H1 (cell line): ENCODE data around the gene ASTN2. TPM values are rescaled to one million over a fixed set of nuclear protein-coding genes. Genes with fewer than 3 reads are reported as not detected.

Experiments used
- CTCF ChIA-PET: fragments of 300-600 bp; sonication (Branson Sonifier 250); formaldehyde crosslinking; loops from one replicate; lab custom pipeline; 2021; ENCODE audit not compliant: partially characterized antibody; lab: Charles Lee
- POLR2A ChIA-PET: fragments of 300-600 bp; sonication (Branson Sonifier 250); formaldehyde crosslinking; loops from one replicate; lab custom pipeline; 2021; ENCODE audit warnings: inconsistent platforms; ENCODE audit not compliant: partially characterized antibody; lab: Charles Lee
- DNase-seq, 2 experiments: peaks; one replicate each; pipeline versions ENCODE4 v3.0.0 to v3.0.0-alpha.2; 2010 to 2022; ENCODE audit warnings: low spot score in 2 of 2, low read depth in 1 of 2, mixed read lengths in 1 of 2
- FAIRE-seq: peaks from 2 replicates; lab custom pipeline; 2011; peaks lifted over from hg19 to GRCh38; lab: Jason Lieb, UNC
- H2AFZ ChIP-seq: 2 replicates; pipeline ENCODE4 v1.8.1; 2012; ENCODE audit warnings: low read length, inconsistent platforms
- H2AK5ac ChIP-seq: 2 replicates; pipeline ENCODE4 v1.6.1; 2013; ENCODE audit warnings: low read depth, low read length
- H2BK120ac ChIP-seq: replicated peaks from 2 replicates; pipeline ENCODE3; 2013; ENCODE audit warnings: low read depth, low read length, inconsistent platforms
- H2BK12ac ChIP-seq: 2 replicates; pipeline ENCODE4 v1.6.1; 2013; ENCODE audit warnings: low read depth, low read length
- H2BK15ac ChIP-seq: 2 replicates; pipeline ENCODE4 v1.6.1; 2013; ENCODE audit warnings: low read length
- H2BK20ac ChIP-seq: 2 replicates; pipeline ENCODE4 v1.6.1; 2013; ENCODE audit warnings: low read length
- H2BK5ac ChIP-seq: 2 replicates; pipeline ENCODE4 v1.6.1; 2013; ENCODE audit warnings: low read depth, low read length
- H3K14ac ChIP-seq: 2 replicates; pipeline ENCODE4 v1.6.1; 2013; ENCODE audit warnings: inconsistent platforms; ENCODE audit not compliant: insufficient read length
- H3K18ac ChIP-seq: 2 replicates; pipeline ENCODE4 v1.6.1; 2013; ENCODE audit warnings: low read length; ENCODE audit errors: extremely low read depth
- H3K23ac ChIP-seq: 2 replicates; pipeline ENCODE4 v1.6.1; 2013; ENCODE audit warnings: inconsistent platforms; ENCODE audit not compliant: insufficient read length
- H3K23me2 ChIP-seq: 2 replicates; pipeline ENCODE4 v1.6.1; 2013; ENCODE audit warnings: low read depth, low read length
- H3K27ac ChIP-seq: 2 replicates; pipeline ENCODE4 v1.6.1; 2011; ENCODE audit warnings: low read depth, low read length, inconsistent platforms
- H3K27me3 ChIP-seq, 4 experiments: replicated peaks in 1 of 4; 1 replicate in 1 of 4; 2 replicates in 3 of 4; pipeline versions ENCODE4 v1.6.1 to v1.8.1; 2011 to 2013; ENCODE audit warnings: low read length in 3 of 4, mild to moderate bottlenecking in 3 of 4, inconsistent platforms in 2 of 4, mixed read lengths in 2 of 4, moderate library complexity in 1 of 4; ENCODE audit not compliant: control insufficient read depth in 3 of 4, insufficient read depth in 3 of 4; ENCODE audit errors: extremely low read depth in 1 of 4
- H3K36me3 ChIP-seq, 4 experiments: 2 replicates each; pipeline versions ENCODE4 v1.6.1 to v1.8.1; 2011 to 2013; ENCODE audit warnings: mild to moderate bottlenecking in 4 of 4, low read length in 3 of 4, moderate library complexity in 2 of 4, control low read depth in 1 of 4, inconsistent platforms in 1 of 4; ENCODE audit not compliant: insufficient read depth in 4 of 4, control insufficient read depth in 2 of 4
- H3K4ac ChIP-seq: replicated peaks from 2 replicates; pipeline ENCODE3; 2013; ENCODE audit warnings: low read length, low read depth, mixed read lengths, inconsistent platforms; ENCODE audit not compliant: insufficient read length
- H3K4me1 ChIP-seq, 4 experiments: replicated peaks in 1 of 4; 1 replicate in 1 of 4; 2 replicates in 3 of 4; pipeline versions ENCODE4 v1.6.1 to v1.8.1; 2011 to 2013; ENCODE audit warnings: low read length in 3 of 4, inconsistent platforms in 2 of 4, mixed read lengths in 1 of 4; ENCODE audit not compliant: insufficient read depth in 4 of 4, control insufficient read depth in 3 of 4
- H3K4me2 ChIP-seq, 2 experiments: 2 replicates each; pipeline versions ENCODE4 v1.6.1 to v1.8.1; 2011 to 2013; ENCODE audit warnings: low read depth in 2 of 2, low read length in 2 of 2, control low read depth in 1 of 2, inconsistent platforms in 1 of 2, mild to moderate bottlenecking in 1 of 2; ENCODE audit not compliant: insufficient read depth in 1 of 2
- H3K4me3 ChIP-seq, 4 experiments: fragments of 200-600, 300-600 bp in 1 of 4; sonication (generic), shearing (Covaris generic), sonication (Bioruptor Twin) in 1 of 4; 2 replicates each; pipeline versions ENCODE4 v1.5.1 to v1.8.1; 2011 to 2016; ENCODE audit warnings: low read length in 4 of 4, low read depth in 3 of 4, control low read depth in 2 of 4, inconsistent platforms in 2 of 4, mild to moderate bottlenecking in 2 of 4, mixed read lengths in 1 of 4, moderate library complexity in 1 of 4; ENCODE audit not compliant: insufficient read depth in 2 of 4; ENCODE audit errors: extremely low read depth in 1 of 4
- H3K56ac ChIP-seq: replicated peaks from 2 replicates; pipeline ENCODE3; 2013; ENCODE audit warnings: low read depth, mild to moderate bottlenecking, mixed read lengths, low read length, inconsistent platforms; ENCODE audit not compliant: insufficient read length
- H3K79me1 ChIP-seq: 2 replicates; pipeline ENCODE4 v1.6.1; 2013; ENCODE audit warnings: low read depth, low read length, control low read depth
- H3K79me2 ChIP-seq, 2 experiments: 2 replicates each; pipeline versions ENCODE4 v1.6.1 to v1.8.1; 2012 to 2013; ENCODE audit warnings: low read length in 2 of 2, mild to moderate bottlenecking in 2 of 2, inconsistent platforms in 1 of 2; ENCODE audit not compliant: insufficient read depth in 2 of 2, control insufficient read depth in 1 of 2
- H3K9ac ChIP-seq, 4 experiments: replicated peaks in 1 of 4; 1 replicate in 1 of 4; 2 replicates in 3 of 4; pipeline versions ENCODE4 v1.6.1 to v1.8.1; 2011 to 2013; ENCODE audit warnings: low read depth in 3 of 4, low read length in 3 of 4, control low read depth in 2 of 4, mild to moderate bottlenecking in 2 of 4, moderate library complexity in 2 of 4, inconsistent platforms in 1 of 4; ENCODE audit errors: extremely low read depth in 1 of 4
- H3K9me3 ChIP-seq, 2 experiments: 2 replicates each; pipeline versions ENCODE4 v1.6.1 to v1.8.1; 2012 to 2013; ENCODE audit warnings: mild to moderate bottlenecking in 2 of 2, moderate library complexity in 2 of 2, control low read depth in 1 of 2, inconsistent platforms in 1 of 2, low read depth in 1 of 2, low read length in 1 of 2, mixed read lengths in 1 of 2; ENCODE audit not compliant: insufficient read depth in 2 of 2
- H4K20me1 ChIP-seq, 2 experiments: replicated peaks in 1 of 2; 2 replicates each; pipeline versions ENCODE3 to v1.8.1; 2011 to 2013; ENCODE audit warnings: inconsistent platforms in 2 of 2, low read length in 2 of 2, mild to moderate bottlenecking in 1 of 2; ENCODE audit not compliant: insufficient read depth in 2 of 2, control insufficient read depth in 1 of 2
- H4K5ac ChIP-seq: 2 replicates; pipeline ENCODE4 v1.6.1; 2013; ENCODE audit warnings: low read length, low read depth, mixed read lengths, inconsistent platforms; ENCODE audit not compliant: insufficient read length
- H4K8ac ChIP-seq: 2 replicates; pipeline ENCODE4 v1.8.0; 2013; ENCODE audit warnings: mild to moderate bottlenecking, moderate library complexity, low read length, inconsistent platforms; ENCODE audit not compliant: insufficient read depth; ENCODE audit errors: extremely low read depth
- H4K91ac ChIP-seq: replicated peaks from 2 replicates; pipeline ENCODE3; 2013; ENCODE audit warnings: low read length, mixed read lengths, inconsistent platforms; ENCODE audit not compliant: insufficient read length
- ATF3 ChIP-seq: IDR thresholded peaks from 2 replicates; pipeline ENCODE4 v1.6.1; 2011; ENCODE audit warnings: low read depth, mild to moderate bottlenecking, low read length; ENCODE audit not compliant: insufficient read depth
- CBX5 ChIP-seq: fragments of 300-800, 300-1000 bp; sonication (generic); IDR thresholded peaks from 2 replicates; pipeline ENCODE4 v1.7.1; 2016; ENCODE audit warnings: antibody characterized with exemption, low read length, low read depth
- EZH2 ChIP-seq: fragments of 200-600 bp; sonication (generic); IDR thresholded peaks from 2 replicates; pipeline ENCODE4 v1.7.1; 2012; ENCODE audit warnings: low read depth, mild to moderate bottlenecking, moderate library complexity, low read length, inconsistent platforms; ENCODE audit not compliant: severe bottlenecking
- GTF2F1 ChIP-seq: IDR thresholded peaks from 2 replicates; pipeline ENCODE4 v1.6.1; 2012; ENCODE audit warnings: low read depth, low read length, improper control_type of control experiment, borderline replicate concordance
- HDAC6 ChIP-seq: IDR thresholded peaks from one replicate; pipeline ENCODE4 v1.7.1; 2012; ENCODE audit warnings: low read depth, mild to moderate bottlenecking, inconsistent platforms, low read length, moderate library complexity
- KDM4A ChIP-seq: IDR thresholded peaks from one replicate; pipeline ENCODE4 v1.7.1; 2012; ENCODE audit warnings: low read depth, mild to moderate bottlenecking, moderate library complexity, low read length, inconsistent platforms; ENCODE audit not compliant: severe bottlenecking
- MAFK ChIP-seq: IDR thresholded peaks from 2 replicates; pipeline ENCODE4 v1.6.1; 2012; ENCODE audit warnings: low read depth, mild to moderate bottlenecking, improper control_type of control experiment, low read length
- NRF1 ChIP-seq: IDR thresholded peaks from 2 replicates; pipeline ENCODE4 v1.6.1; 2011; ENCODE audit warnings: mild to moderate bottlenecking, low read depth, low read length, improper control_type of control experiment
- PHF8 ChIP-seq: fragments of 200-600 bp; sonication (generic); conservative IDR thresholded peaks from 2 replicates; pipeline ENCODE4 v1.7.1; 2012; ENCODE audit warnings: low read depth, mild to moderate bottlenecking, inconsistent platforms, low read length, moderate library complexity
- RNF2 ChIP-seq: fragments of 200-900, 300-1000 bp; sonication (generic); IDR thresholded peaks from 2 replicates; pipeline ENCODE4 v1.7.1; 2016; ENCODE audit warnings: borderline replicate concordance, low read depth, mild to moderate bottlenecking, antibody characterized with exemption, low read length; ENCODE audit not compliant: poor library complexity, severe bottlenecking; ENCODE audit errors: missing control alignments
- SIN3A ChIP-seq, 2 experiments: IDR thresholded peaks in 1 of 2; conservative IDR thresholded peaks in 1 of 2; 2 replicates each; pipeline ENCODE4 v1.6.1; 2011 to 2012; ENCODE audit warnings: low read length in 2 of 2, improper control_type of control experiment in 1 of 2, low read depth in 1 of 2, mild to moderate bottlenecking in 1 of 2
- SP4 ChIP-seq: IDR thresholded peaks from 2 replicates; pipeline ENCODE4 v1.6.1; 2012; ENCODE audit warnings: low read length, inconsistent platforms
- TAF1 ChIP-seq: IDR thresholded peaks from 2 replicates; pipeline ENCODE4 v1.6.1; 2011; ENCODE audit warnings: mild to moderate bottlenecking, low read depth, low read length
- WGBS, 2 experiments: shearing (Covaris generic) in 1 of 2; methylation state at CpG; one replicate each; pipeline versions ENCODE4 v1.1.6 to v1.1.7; 2013 to 2015; ENCODE audit warnings: low lambda C conversion rate in 2 of 2, mixed read lengths in 2 of 2, inconsistent platforms in 1 of 2, low coverage in 1 of 2, missing lambda C conversion rate in 1 of 2; ENCODE audit not compliant: insufficient replicate concordance in 2 of 2, insufficient coverage in 1 of 2, insufficient read length in 1 of 2; ENCODE audit errors: extremely low coverage in 1 of 2, missing lambda C conversion rate in 1 of 2; 5-methylcytosine and 5-hydroxymethylcytosine counted together
- polyA plus RNA-seq, 7 experiments: library from polyadenylated mRNA; depleted of rRNA in 3 of 7; stranded (reverse) in 5 of 7; unstranded in 2 of 7; fragments of >200 nt in 5 of 7; fragments of 200-250 nt in 2 of 7; gene quantifications; 1 replicate in 5 of 7; 2 replicates in 1 of 7; 4 replicates in 1 of 7; pipeline versions ENCODE4 v1.2.1 to v1.2.3, GENCODE V29; 2011 to 2013; ENCODE audit warnings: missing spikeins in 2 of 7, mixed read lengths in 2 of 7
- total RNA-seq: library from RNA; stranded (reverse); fragmentation: NEBNext Ultra II Directional; extraction: Animal tissue kit (Norgen Biotek cat#: 25700); gene quantifications from 2 replicates; pipeline ENCODE4 v1.2.1, GENCODE V29; 2021

The ASTN2 gene
- total and polyA plus RNA-seq, 2 of the 8 experiments (the other 6 are each of a cell fraction or from before 2014, with no cell fraction given), result 8.2 to 13.7 TPM

DNA sequence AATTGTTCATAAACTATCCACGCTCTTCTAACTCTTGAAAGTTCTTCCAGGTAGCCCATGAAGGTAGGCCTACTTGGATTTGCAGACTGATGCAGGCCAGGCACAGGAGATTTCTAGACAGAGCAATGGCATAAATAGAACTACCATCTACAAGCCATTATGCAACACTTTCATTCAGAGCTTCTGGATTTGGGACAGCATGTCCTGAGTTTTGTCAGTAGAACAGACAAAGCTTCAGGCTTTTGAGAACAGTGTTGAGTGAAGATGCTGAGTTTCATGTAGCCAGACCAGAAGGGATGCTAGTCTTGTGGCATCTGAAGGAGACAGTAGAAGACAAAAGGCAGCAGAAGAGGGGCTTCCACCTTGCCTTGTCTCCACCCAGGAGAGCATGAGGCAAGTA lies 531.2 kb downstream of the ASTN2 start:
- H2AFZ ChIP-seq, result no peak overlapping the region
- no peak overlapping the region for H3K9ac ChIP-seq
- H3K18ac ChIP-seq, result no peak overlapping the region
- H3K4me2 ChIP-seq, result no peak overlapping the region
- no peak overlapping the region for H3K4ac ChIP-seq
- H2BK12ac ChIP-seq, result no peak overlapping the region
- H2AK5ac ChIP-seq, result no peak overlapping the region
- H3K79me1 ChIP-seq, result no peaks in the 10 kb centered on the region
- no peak overlapping the region for H2BK120ac ChIP-seq
- H4K8ac ChIP-seq, result no peak overlapping the region
- H2BK15ac ChIP-seq, result no peak overlapping the region
- no peaks in the 10 kb centered on the region for H4K20me1 ChIP-seq
- H4K5ac ChIP-seq, result no peak overlapping the region
- no peak overlapping the region for H4K91ac ChIP-seq
- DNase-seq, result no peak
- no peaks in the 10 kb centered on the region for H3K4me1 ChIP-seq
- H3K27ac ChIP-seq, result no peak overlapping the region
- POLR2A ChIA-PET, result no interaction called here
- H3K14ac ChIP-seq, result no peak overlapping the region
- FAIRE-seq, result no peak
- no peaks in the 10 kb centered on the region for H3K79me2 ChIP-seq
- H3K56ac ChIP-seq, result no peak overlapping the region
- H3K23ac ChIP-seq, result no peak overlapping the region
- no peak overlapping the region for H2BK20ac ChIP-seq
- CTCF ChIA-PET, result no interaction called here
- H2BK5ac ChIP-seq, result no peak overlapping the region
- no peak overlapping the region for H3K4me3 ChIP-seq
- no peaks in the 10 kb centered on the region for H3K23me2 ChIP-seq
- H3K36me3 ChIP-seq, result no peaks in the 10 kb centered on the region; a peak in 1 of 8 replicates
- no peaks in the 10 kb centered on the region for H3K27me3 ChIP-seq
- 94% methylated on average over 1 of the region's 1 CpG; no CpG with 5 or more reads in 1 of the 2 experiments for WGBS, 2 experiments
- H3K9me3 ChIP-seq, result no peaks in the 10 kb centered on the region
- no peak for TF ChIP-seq EZH2
- no peak for TF ChIP-seq GTF2F1
- no peak for TF ChIP-seq HDAC6
- TF ChIP-seq TAF1, result no peak
- no peak for TF ChIP-seq SIN3A (conservative IDR thresholded peaks at IDR 0.05 in 1 of 2, IDR thresholded peaks at IDR 0.05 in 1 of 2; ENCODE audit: low read depth in 1 of 2, low read length in 2 of 2)
- TF ChIP-seq MAFK, result no peak
- TF ChIP-seq SP4, result no peak
- no peak for TF ChIP-seq KDM4A
- no peak for TF ChIP-seq PHF8
- TF ChIP-seq CBX5, result no peak
- TF ChIP-seq RNF2, result no peak
- no peak for TF ChIP-seq ATF3
- no peak for TF ChIP-seq NRF1
